ENCODE results near the gene ABAT. TPM values are rescaled to one million over a fixed set of nuclear protein-coding genes. Genes with fewer than 3 reads are reported as not detected.

ABAT gene
- total RNA-seq, 4 donors from 2014 or later = 0.55 to 1.9 (median 0.92) TPM

GRCh38 chr16:8828541-8829165 lies 154.2 kb downstream of the ABAT start:
- Histone ChIP-seq H3K4me3 (no peak overlapping the region), H3K36me3 (peaks cover 0 to 33% of the 10 kb centered on the region in 2 donors), H3K4me1 (no peaks in the 10 kb centered on the region), H3K27ac (no peak overlapping the region), H3K9me3 (no peaks in the 10 kb centered on the region), H3K27me3 (no peaks in the 10 kb centered on the region)
- DNase-seq = no peak
- ATAC-seq = no peak
- no peak for TF ChIP-seq POLR2A (IDR thresholded peaks at IDR 0.05)
- no peak for TF ChIP-seq CTCF (IDR thresholded peaks at IDR 0.05 in 4 of 5, conservative IDR thresholded peaks at IDR 0.05 in 1 of 5)
- in situ Hi-C loops (cut with MboI; ENCODE audit: low sequenced_read_pairs in 4 of 4) = no loop called here
- intact Hi-C loops (cut with DNase I; ENCODE audit: low total_unique reads) = no loop called here

GRCh38 chr16:8831450-8831849 lies 157.0 kb downstream of the ABAT start:
- no peak overlapping the region for H3K27ac ChIP-seq
- TF ChIP-seq POLR2A (IDR thresholded peaks at IDR 0.05) (no peak), CTCF (IDR thresholded peaks at IDR 0.05 in 4 of 5, conservative IDR thresholded peaks at IDR 0.05 in 1 of 5) (no peak)
- in situ Hi-C loops (cut with MboI; ENCODE audit: low sequenced_read_pairs in 4 of 4) = no loop called here
- DNase-seq (no peak), ATAC-seq (no peak)
- no peaks in the 10 kb centered on the region for H3K27me3 ChIP-seq
- no peak overlapping the region for H3K4me3 ChIP-seq
- H3K36me3 ChIP-seq = peaks cover 0 to 25% of the 10 kb centered on the region in 2 donors
- H3K9me3 ChIP-seq = no peaks in the 10 kb centered on the region
- H3K4me1 ChIP-seq = no peaks in the 10 kb centered on the region
- intact Hi-C loops (cut with DNase I; ENCODE audit: low total_unique reads) = no loop called here

GRCh38 chr16:8831871-8832716 lies 157.7 kb downstream of the ABAT start:
- H3K4me1 ChIP-seq = no peaks in the 10 kb centered on the region
- peaks cover 0 to 25% of the 10 kb centered on the region in 2 donors for H3K36me3 ChIP-seq
- no peaks in the 10 kb centered on the region for H3K9me3 ChIP-seq
- intact Hi-C loops (cut with DNase I; ENCODE audit: low total_unique reads) = no loop called here
- ATAC-seq (no peak), DNase-seq (no peak)
- TF ChIP-seq POLR2A (IDR thresholded peaks at IDR 0.05) = no peak
- TF ChIP-seq CTCF (IDR thresholded peaks at IDR 0.05 in 4 of 5, conservative IDR thresholded peaks at IDR 0.05 in 1 of 5) = no peak
- in situ Hi-C loops (cut with MboI; ENCODE audit: low sequenced_read_pairs in 4 of 4) = no loop called here
- H3K27me3 ChIP-seq = no peaks in the 10 kb centered on the region
- no peak overlapping the region for H3K4me3 ChIP-seq
- H3K27ac ChIP-seq = no peak overlapping the region

GRCh38 chr16:8832717-8833105 lies 158.3 kb downstream of the ABAT start:
- in situ Hi-C loops (cut with MboI; ENCODE audit: low sequenced_read_pairs in 4 of 4) (no loop called here), intact Hi-C loops (cut with DNase I; ENCODE audit: low total_unique reads) (no loop called here)
- no peak for TF ChIP-seq POLR2A (IDR thresholded peaks at IDR 0.05)
- TF ChIP-seq CTCF (IDR thresholded peaks at IDR 0.05 in 4 of 5, conservative IDR thresholded peaks at IDR 0.05 in 1 of 5) = no peak
- H3K27me3 ChIP-seq = no peaks in the 10 kb centered on the region
- no peaks in the 10 kb centered on the region for H3K4me1 ChIP-seq
- ATAC-seq (no peak), DNase-seq (no peak)
- no peaks in the 10 kb centered on the region for H3K9me3 ChIP-seq
- H3K36me3 ChIP-seq = peaks cover 0 to 25% of the 10 kb centered on the region in 2 donors
- no peak overlapping the region for H3K27ac ChIP-seq
- no peak overlapping the region for H3K4me3 ChIP-seq

Other genes starting within 250 kb of the ABAT start
- not detected for gene TMEM114, start 84.1 kb upstream of the ABAT start, total RNA-seq
- 10 to 100 TPM; 28.8 to 71.5 (median 51.5) TPM for gene METTL22, start 52.9 kb upstream of the ABAT start, total RNA-seq
- gene TMEM186, start 123.0 kb downstream of the ABAT start, total RNA-seq = 10 to 100 TPM; 10.2 to 16.9 (median 11.9) TPM
- gene PMM2, start 123.2 kb downstream of the ABAT start, total RNA-seq = 10 to 100 TPM; 10.4 to 20.9 (median 16.6) TPM
- gene CARHSP1, start 194.4 kb downstream of the ABAT start, total RNA-seq = 10 to 100 TPM; 12.4 to 22.3 (median 18.4) TPM
- not detected for gene LITAFD, start 207.7 kb downstream of the ABAT start, total RNA-seq

All from gastrocnemius medialis (tissue), 4 donors.